Neutrophil (primary cell): ENCODE measurements around the gene TUBGCP6.
A peak's percentile ranks its signal among the peaks of the same experiment; 100 is the strongest.
"Not testable (repeated sequence)": the region's sequence is repeated elsewhere in the genome, so short reads cannot be mapped to it uniquely, and the experiment has no call there.

Experiments used
- H3K27ac ChIP-seq: fragments of 200-600 bp; sonication (generic); 2 replicates; pipeline ENCODE4 v1.5.1; 2016; ENCODE audit warnings: mild to moderate bottlenecking, moderate library complexity
- H3K27me3 ChIP-seq: fragments of 200-600 bp; sonication (generic); 2 replicates; pipeline ENCODE4 v1.6.0; 2016; ENCODE audit warnings: mild to moderate bottlenecking
- H3K36me3 ChIP-seq: fragments of 200-600 bp; sonication (generic); 2 replicates; pipeline ENCODE4 v1.5.1; 2017
- H3K4me1 ChIP-seq, 2 experiments: fragments of 200-600 bp in 1 of 2; sonication (generic) in 1 of 2; 1 replicate in 1 of 2; 2 replicates in 1 of 2; pipeline versions ENCODE4 v1.5.1 to v1.6.1; 2013 to 2016; ENCODE audit warnings: low read depth in 1 of 2, low read length in 1 of 2, mild to moderate bottlenecking in 1 of 2, moderate library complexity in 1 of 2; ENCODE audit not compliant: control insufficient read depth in 1 of 2, insufficient read depth in 1 of 2
- H3K4me3 ChIP-seq, 2 experiments: fragments of 200-600 bp in 1 of 2; sonication (generic) in 1 of 2; 1 replicate in 1 of 2; 2 replicates in 1 of 2; pipeline ENCODE4 v1.5.1; 2013 to 2016; ENCODE audit warnings: low read depth in 1 of 2, low read length in 1 of 2, mild to moderate bottlenecking in 1 of 2, moderate library complexity in 1 of 2
- H3K9me3 ChIP-seq: fragments of 200-600 bp; sonication (generic); 2 replicates; pipeline ENCODE4 v1.5.1; 2016
- TF ChIP-seq, protein P1 (sequence below): fragments of 200-600 bp; sonication (generic); IDR thresholded peaks from 2 replicates; pipeline ENCODE4 v1.5.1; 2016; ENCODE audit warnings: antibody characterized with exemption

Gene TUBGCP6

DNA sequence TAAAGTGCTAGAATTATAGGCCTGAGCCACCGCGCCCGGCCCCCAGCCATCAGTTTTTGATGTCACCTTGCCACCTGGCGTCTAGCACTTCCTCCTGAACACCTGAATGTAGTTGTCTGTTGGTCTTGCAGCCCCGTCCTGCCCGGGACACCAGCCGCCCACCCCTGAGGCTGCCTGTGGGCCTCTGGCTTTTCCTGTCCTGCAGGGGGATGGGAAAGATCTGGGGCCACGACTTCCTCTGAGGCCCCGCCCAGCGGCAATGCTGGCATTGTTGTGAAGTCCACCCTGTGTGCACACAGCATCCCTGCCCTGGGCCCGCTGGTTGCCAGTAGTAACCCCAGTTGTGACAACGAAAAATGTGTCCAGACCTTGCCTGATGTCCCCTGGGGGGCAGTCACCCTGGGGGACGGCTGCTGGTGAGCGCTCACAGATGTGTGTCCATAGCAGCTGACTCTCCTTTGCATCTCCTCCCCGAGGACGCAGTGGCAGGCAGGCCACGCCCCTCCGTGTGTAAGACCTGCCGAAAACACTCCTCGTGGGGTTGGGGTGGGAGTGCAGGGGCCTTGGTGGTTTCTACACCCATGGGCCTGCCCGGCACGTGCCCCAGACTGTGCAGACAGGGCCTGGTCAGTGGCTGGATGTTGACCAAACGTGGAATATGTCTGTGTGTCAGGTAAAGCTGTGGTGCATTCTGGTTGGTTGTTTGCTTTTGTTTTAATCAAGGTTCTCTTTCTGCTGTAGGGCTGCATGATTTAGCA is 37.3 kb downstream of the TUBGCP6 start:
- TF ChIP-seq, protein P1, sequence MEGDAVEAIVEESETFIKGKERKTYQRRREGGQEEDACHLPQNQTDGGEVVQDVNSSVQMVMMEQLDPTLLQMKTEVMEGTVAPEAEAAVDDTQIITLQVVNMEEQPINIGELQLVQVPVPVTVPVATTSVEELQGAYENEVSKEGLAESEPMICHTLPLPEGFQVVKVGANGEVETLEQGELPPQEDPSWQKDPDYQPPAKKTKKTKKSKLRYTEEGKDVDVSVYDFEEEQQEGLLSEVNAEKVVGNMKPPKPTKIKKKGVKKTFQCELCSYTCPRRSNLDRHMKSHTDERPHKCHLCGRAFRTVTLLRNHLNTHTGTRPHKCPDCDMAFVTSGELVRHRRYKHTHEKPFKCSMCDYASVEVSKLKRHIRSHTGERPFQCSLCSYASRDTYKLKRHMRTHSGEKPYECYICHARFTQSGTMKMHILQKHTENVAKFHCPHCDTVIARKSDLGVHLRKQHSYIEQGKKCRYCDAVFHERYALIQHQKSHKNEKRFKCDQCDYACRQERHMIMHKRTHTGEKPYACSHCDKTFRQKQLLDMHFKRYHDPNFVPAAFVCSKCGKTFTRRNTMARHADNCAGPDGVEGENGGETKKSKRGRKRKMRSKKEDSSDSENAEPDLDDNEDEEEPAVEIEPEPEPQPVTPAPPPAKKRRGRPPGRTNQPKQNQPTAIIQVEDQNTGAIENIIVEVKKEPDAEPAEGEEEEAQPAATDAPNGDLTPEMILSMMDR = no peak
- Histone ChIP-seq H3K36me3 (peaks cover 66% of the 10 kb centered on the region), H3K27ac (peak overlapping the region; percentile 51), H3K4me3 (no peak overlapping the region), H3K9me3 (no peaks in the 10 kb centered on the region), H3K27me3 (no peaks in the 10 kb centered on the region), H3K4me1 (peaks cover 39 to 49% of the 10 kb centered on the region in 2 experiments)

DNA sequence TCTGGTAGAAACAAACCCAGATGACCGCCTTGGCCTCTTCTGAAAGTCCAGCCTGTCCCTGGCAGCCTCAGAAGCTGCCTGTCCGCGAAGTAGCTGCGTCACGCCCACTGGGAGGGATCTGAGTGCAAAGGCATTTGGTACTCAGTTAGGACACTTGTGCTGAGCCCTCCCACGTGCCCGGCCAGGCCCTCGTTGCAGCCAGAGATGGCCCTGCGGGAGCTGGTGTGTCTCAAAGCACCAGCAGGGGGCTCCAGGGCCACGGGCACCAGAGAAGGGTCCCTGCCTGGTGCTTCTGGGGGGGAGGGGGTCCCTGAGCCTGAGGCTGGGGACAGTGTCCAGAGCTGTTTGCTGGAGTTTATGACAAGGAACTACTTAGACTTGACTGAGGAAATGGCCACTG is 38.2 kb downstream of the TUBGCP6 start:
- no peak overlapping the region for H3K4me3 ChIP-seq
- H3K9me3 ChIP-seq = no peaks in the 10 kb centered on the region
- peak overlapping the region; percentile 40 for H3K27ac ChIP-seq
- TF ChIP-seq, protein P1 = no peak
- H3K4me1 ChIP-seq = peaks cover 49 to 58% of the 10 kb centered on the region in 2 experiments
- H3K36me3 ChIP-seq = peaks cover 57% of the 10 kb centered on the region
- H3K27me3 ChIP-seq = no peaks in the 10 kb centered on the region

DNA sequence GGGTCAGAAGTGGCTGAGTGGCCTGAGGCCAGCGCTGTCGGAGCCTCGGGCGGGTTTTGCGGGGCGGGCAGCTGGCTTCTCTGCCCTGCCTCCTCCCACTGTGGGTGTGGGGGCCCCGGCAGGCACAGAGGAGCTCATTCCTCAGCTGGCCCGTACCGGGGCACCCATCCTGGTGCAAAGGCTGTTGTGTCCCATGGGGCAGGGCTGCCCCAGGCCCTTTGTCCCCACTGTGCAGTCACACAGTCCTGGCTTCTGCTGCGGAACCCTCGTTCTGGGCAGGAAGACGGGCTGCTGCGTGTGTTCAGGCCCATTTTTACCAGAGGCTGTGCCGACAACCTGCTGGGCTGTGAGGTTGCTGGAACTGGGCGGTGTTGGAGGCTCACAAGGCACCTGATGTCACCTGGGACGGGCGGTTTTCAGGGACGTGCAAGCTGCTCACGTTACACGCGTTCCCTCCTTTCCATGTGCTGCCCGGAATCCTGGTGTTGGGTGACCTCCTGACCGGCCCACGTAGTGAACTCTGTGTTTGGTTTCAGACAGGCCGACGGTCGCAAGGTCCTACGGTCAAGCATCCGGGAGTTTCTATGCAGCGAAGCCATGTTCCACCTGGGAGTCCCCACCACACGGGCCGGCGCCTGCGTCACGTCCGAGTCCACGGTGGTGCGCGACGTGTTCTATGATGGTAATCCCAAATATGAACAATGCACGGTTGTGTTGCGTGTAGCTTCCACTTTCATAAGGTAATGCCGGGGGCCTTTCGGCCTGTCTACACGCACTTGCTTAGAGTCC is 38.8 kb downstream of the TUBGCP6 start:
- H3K4me3 ChIP-seq = no peak overlapping the region
- TF ChIP-seq, protein P1 = no peak
- peaks cover 51% of the 10 kb centered on the region for H3K36me3 ChIP-seq
- peaks cover 52 to 60% of the 10 kb centered on the region in 2 experiments for H3K4me1 ChIP-seq
- no peaks in the 10 kb centered on the region for H3K9me3 ChIP-seq
- peak overlapping the region; percentile 40 for H3K27ac ChIP-seq
- no peaks in the 10 kb centered on the region for H3K27me3 ChIP-seq

DNA sequence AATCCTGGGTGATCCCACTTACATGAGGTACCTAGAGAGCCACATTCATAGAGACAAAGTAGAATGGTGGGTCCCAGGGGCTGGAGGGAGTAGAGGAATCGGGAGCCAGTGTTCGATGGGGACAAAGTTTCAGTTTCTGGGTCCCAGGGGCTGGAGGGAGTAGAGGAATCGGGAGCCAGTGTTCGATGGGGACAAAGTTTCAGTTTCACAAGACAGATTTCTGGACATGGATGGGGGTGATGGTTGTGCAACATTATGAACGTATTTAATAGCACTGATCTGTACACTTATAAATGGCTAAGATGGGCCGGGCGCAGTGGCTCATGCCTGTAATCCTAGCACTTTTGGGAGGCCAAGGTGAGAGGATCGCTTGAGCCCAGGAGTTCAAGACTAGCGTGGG is 39.8 kb downstream of the TUBGCP6 start:
- not testable (repeated sequence) for H3K4me3 ChIP-seq, H3K27me3 ChIP-seq, H3K9me3 ChIP-seq
- peaks cover 41% of the 10 kb centered on the region for H3K36me3 ChIP-seq
- H3K27ac ChIP-seq = peak overlapping the region; percentile 68
- peaks cover 54 to 58% of the 10 kb centered on the region in 2 experiments for H3K4me1 ChIP-seq

DNA sequence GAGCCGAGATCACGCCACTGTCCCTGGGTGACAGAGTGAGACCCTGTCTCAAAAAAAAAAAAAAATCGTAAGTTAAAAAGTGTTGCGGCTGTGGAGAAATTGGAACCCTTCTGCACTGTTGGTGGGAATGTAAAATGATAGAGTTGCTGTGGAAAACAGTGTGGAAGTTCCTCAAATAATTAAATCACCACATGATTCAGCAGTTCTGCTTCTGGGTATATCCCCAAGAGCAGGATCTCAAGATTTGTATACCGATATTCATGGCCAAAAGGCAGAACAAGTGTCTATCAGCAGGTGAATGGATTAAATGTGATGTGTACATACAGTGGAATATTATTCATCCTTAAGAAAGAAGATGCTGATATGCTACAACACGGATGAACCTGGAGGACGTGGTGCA is 40.3 kb downstream of the TUBGCP6 start:
- Histone ChIP-seq H3K9me3 (no peaks in the 10 kb centered on the region), H3K27ac (peak overlapping the region; percentile 68), H3K36me3 (peaks cover 40% of the 10 kb centered on the region), H3K4me3 (no peak overlapping the region), H3K4me1 (peaks cover 54 to 58% of the 10 kb centered on the region in 2 experiments), H3K27me3 (no peaks in the 10 kb centered on the region)
- TF ChIP-seq, protein P1 = no peak

DNA sequence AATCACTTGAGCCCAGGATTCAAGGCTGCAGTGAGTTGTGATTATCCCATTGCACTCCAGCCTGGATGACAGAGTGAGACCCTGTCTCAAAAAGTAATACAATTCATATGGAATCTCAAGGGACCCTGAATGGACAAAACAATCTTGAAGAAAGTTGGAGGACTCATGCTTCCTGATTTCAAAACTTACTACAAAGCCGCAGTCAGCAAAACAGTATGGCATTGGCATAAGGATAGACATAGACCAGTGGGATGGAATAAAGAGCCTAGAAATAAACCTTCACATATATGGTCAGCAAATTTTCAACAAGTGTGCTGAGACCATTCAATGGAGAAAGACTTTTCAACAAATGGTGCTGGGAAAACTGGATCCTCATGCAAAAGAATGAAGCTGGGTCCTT is 41.5 kb downstream of the TUBGCP6 start:
- H3K4me3 ChIP-seq = no peak overlapping the region
- peaks cover 40% of the 10 kb centered on the region for H3K36me3 ChIP-seq
- peaks cover 56 to 62% of the 10 kb centered on the region in 2 experiments for H3K4me1 ChIP-seq
- no peak overlapping the region for H3K27ac ChIP-seq
- TF ChIP-seq, protein P1 = no peak
- no peaks in the 10 kb centered on the region for H3K27me3 ChIP-seq
- H3K9me3 ChIP-seq = no peaks in the 10 kb centered on the region
